GM20000 (cell line): ENCODE results near the gene CYTH2.

ENCODE experiments used
- DNase-seq: peaks from one replicate; pipeline ENCODE4 v3.0.0; 2012; ENCODE audit warnings: low spot score
- CTCF ChIP-seq: IDR thresholded peaks from 2 replicates; pipeline ENCODE4 v1.5.1; 2012; ENCODE audit warnings: mild to moderate bottlenecking, control low read depth; ENCODE audit errors: extremely low read depth, missing control alignments

The CYTH2 gene

GRCh38 chr19:48466561-48467325 lies 2.4 kb upstream of the CYTH2 start:
- no peak for TF ChIP-seq CTCF
- DNase-seq, result no peak

GRCh38 chr19:48468772-48469288 lies 339 bp upstream of the CYTH2 start:
- DNase-seq, result peak; percentile 98
- no peak for TF ChIP-seq CTCF

- DNase-seq, result no peak
- no peak for TF ChIP-seq CTCF
Measured at GRCh38 chr19:48469934-48470680, 938 bp downstream of the CYTH2 start.

GRCh38 chr19:48470856-48471255 lies 1.7 kb downstream of the CYTH2 start:
- no peak for TF ChIP-seq CTCF
- DNase-seq, result no peak

- no peak for TF ChIP-seq CTCF
- no peak for DNase-seq
Measured at GRCh38 chr19:48471836-48472235, 2.7 kb downstream of the CYTH2 start.

- DNase-seq, result no peak
- no peak for TF ChIP-seq CTCF
Measured at GRCh38 chr19:48473161-48473966, 4.2 kb downstream of the CYTH2 start.
